ENCODE measurements around the gene PDPN. TPM values are rescaled to one million over a fixed set of nuclear protein-coding genes. Genes with fewer than 3 reads are reported as not detected.

The PDPN gene
- total RNA-seq, 1 donor from 2014 or later: 1.0 TPM

DNA sequence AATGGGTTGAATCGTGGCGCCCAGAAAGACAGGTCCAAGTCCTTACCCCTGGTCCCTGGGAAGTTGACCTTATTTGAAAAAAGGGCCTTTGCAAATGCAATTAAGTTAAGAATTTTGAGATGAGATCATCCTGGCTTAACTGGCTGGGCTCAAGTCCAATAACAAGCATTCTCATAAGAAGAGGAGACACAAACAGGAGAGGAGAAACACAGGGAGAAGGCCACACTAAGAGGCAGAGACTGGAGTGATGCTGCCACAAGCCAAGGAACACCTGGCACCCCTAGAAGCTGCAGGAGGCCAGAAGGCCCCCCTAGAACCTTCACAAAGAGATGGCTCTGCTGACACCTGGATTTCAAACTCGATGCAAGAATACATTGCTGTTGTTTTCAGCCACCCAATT is 44.6 kb downstream of the PDPN start:
- Mint-ChIP-seq H3K27me3 (ENCODE audit: low read depth) (no peaks in the 10 kb centered on the region), H3K27ac (ENCODE audit: unreplicated experiment) (no peak overlapping the region), H3K4me1 (ENCODE audit: low read depth) (no peaks in the 10 kb centered on the region), H3K9me3 (ENCODE audit: low read depth) (peaks cover 25% of the 10 kb centered on the region), H3K4me3 (ENCODE audit: unreplicated experiment) (no peak overlapping the region), H3K36me3 (ENCODE audit: low read depth) (no peaks in the 10 kb centered on the region)
- TF ChIP-seq CTCF (IDR thresholded peaks at IDR 0.05): no peak
- DNase-seq (ENCODE audit: low spot score): no peak

DNA sequence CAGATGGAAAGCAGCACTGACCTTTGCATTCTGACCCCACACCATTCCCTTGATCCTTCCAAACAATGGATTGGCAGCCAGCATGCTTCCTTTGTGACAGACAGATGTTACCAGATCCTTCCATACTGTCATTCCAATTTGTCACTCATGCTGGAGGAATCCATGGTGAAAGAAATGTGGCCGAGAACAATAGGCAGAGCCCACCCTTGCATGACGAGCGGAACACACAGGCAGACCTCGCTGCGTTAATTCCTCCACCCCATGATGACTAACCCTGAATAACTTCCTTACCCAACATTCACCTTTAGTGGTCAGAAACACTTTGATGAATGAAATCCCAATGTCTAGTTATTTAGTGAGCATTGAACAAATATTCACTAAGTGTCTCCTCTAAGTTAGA is 45.1 kb downstream of the PDPN start:
- no peak for DNase-seq (ENCODE audit: low spot score)
- Mint-ChIP-seq H3K4me3 (ENCODE audit: unreplicated experiment) (no peak overlapping the region), H3K4me1 (ENCODE audit: low read depth) (no peaks in the 10 kb centered on the region), H3K36me3 (ENCODE audit: low read depth) (no peaks in the 10 kb centered on the region), H3K9me3 (ENCODE audit: low read depth) (peaks cover 28% of the 10 kb centered on the region), H3K27ac (ENCODE audit: unreplicated experiment) (no peak overlapping the region), H3K27me3 (ENCODE audit: low read depth) (no peaks in the 10 kb centered on the region)
- TF ChIP-seq CTCF (IDR thresholded peaks at IDR 0.05): no peak

GRCh38 chr1:13642306-13643004 is 58.8 kb downstream of the PDPN start:
- no peaks in the 10 kb centered on the region for H3K4me1 Mint-ChIP-seq (ENCODE audit: low read depth)
- DNase-seq (ENCODE audit: low spot score): no peak
- TF ChIP-seq CTCF (IDR thresholded peaks at IDR 0.05): no peak

DNA sequence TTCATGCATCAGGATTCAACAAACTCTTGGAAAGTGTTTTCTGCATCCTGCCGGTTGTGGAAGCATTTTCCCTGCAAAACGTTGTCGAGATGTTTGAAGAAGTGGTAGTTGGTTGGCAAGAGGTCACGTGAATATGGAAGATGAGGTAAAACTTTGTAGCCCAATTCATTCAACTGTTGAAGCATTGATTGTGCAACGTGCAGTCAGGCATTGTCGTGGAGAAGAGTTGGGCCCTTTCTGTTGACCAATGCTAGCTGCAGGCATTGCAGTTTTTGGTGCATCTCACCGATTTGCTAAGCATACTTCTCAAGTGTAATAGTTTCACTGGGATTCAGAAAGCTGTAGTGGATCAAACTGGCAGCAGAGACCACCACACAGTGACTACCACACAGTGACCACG is 59.4 kb downstream of the PDPN start:
- Mint-ChIP-seq H3K4me3 (ENCODE audit: unreplicated experiment) (no peak overlapping the region), H3K36me3 (ENCODE audit: low read depth) (no peaks in the 10 kb centered on the region), H3K27me3 (ENCODE audit: low read depth) (no peaks in the 10 kb centered on the region), H3K4me1 (ENCODE audit: low read depth) (no peaks in the 10 kb centered on the region), H3K27ac (ENCODE audit: unreplicated experiment) (no peak overlapping the region), H3K9me3 (ENCODE audit: low read depth) (peaks cover 25% of the 10 kb centered on the region)
- TF ChIP-seq CTCF (IDR thresholded peaks at IDR 0.05): no peak
- DNase-seq (ENCODE audit: low spot score): no peak

More at GRCh38 chr1:13642306-13643004, 58.8 kb downstream of the PDPN start:
- no peak overlapping the region for H3K27ac Mint-ChIP-seq (ENCODE audit: unreplicated experiment)
- H3K36me3 Mint-ChIP-seq (ENCODE audit: low read depth): no peaks in the 10 kb centered on the region
- H3K9me3 Mint-ChIP-seq (ENCODE audit: low read depth): peaks cover 22% of the 10 kb centered on the region
- no peaks in the 10 kb centered on the region for H3K27me3 Mint-ChIP-seq (ENCODE audit: low read depth)
- no peak overlapping the region for H3K4me3 Mint-ChIP-seq (ENCODE audit: unreplicated experiment)

- no peak for DNase-seq (ENCODE audit: low spot score)
- Mint-ChIP-seq H3K27me3 (ENCODE audit: low read depth) (no peaks in the 10 kb centered on the region), H3K9me3 (ENCODE audit: low read depth) (peaks cover 11% of the 10 kb centered on the region), H3K4me3 (ENCODE audit: unreplicated experiment) (no peak overlapping the region), H3K4me1 (ENCODE audit: low read depth) (no peaks in the 10 kb centered on the region), H3K27ac (ENCODE audit: unreplicated experiment) (no peak overlapping the region), H3K36me3 (ENCODE audit: low read depth) (no peaks in the 10 kb centered on the region)
- no peak for TF ChIP-seq CTCF (IDR thresholded peaks at IDR 0.05)
Measured at GRCh38 chr1:13646521-13646920, 62.9 kb downstream of the PDPN start.

Data from chondrocyte (in vitro differentiated cells).